Glutamatergic neuron (in vitro differentiated cells): ENCODE data around the gene TGIF1. TPM values are rescaled to one million over a fixed set of nuclear protein-coding genes. Genes with fewer than 3 reads are reported as not detected.

Source experiments
- DNase-seq: peaks from one replicate; pipeline ENCODE4 v3.0.0; 2022
- H3K27ac Mint-ChIP-seq: one replicate; pipeline ENCODE4 v1.8.0; 2020; ENCODE audit warnings: mild to moderate bottlenecking, mixed read lengths, inconsistent platforms; ENCODE audit not compliant: unreplicated experiment
- H3K27me3 Mint-ChIP-seq: one replicate; pipeline ENCODE4 v1.8.0; 2020; ENCODE audit warnings: mild to moderate bottlenecking, moderate library complexity, mixed read lengths, inconsistent platforms; ENCODE audit not compliant: unreplicated experiment
- H3K36me3 Mint-ChIP-seq: one replicate; pipeline ENCODE4 v1.8.0; 2020; ENCODE audit warnings: mild to moderate bottlenecking, mixed read lengths, inconsistent platforms; ENCODE audit not compliant: unreplicated experiment
- H3K4me1 Mint-ChIP-seq: one replicate; pipeline ENCODE4 v1.8.0; 2020; ENCODE audit warnings: mild to moderate bottlenecking, low read depth, mixed read lengths, inconsistent platforms; ENCODE audit not compliant: unreplicated experiment
- H3K4me3 Mint-ChIP-seq: one replicate; pipeline ENCODE4 v1.8.0; 2020; ENCODE audit warnings: mild to moderate bottlenecking, mixed read lengths, inconsistent platforms; ENCODE audit not compliant: unreplicated experiment
- H3K9me3 Mint-ChIP-seq: one replicate; pipeline ENCODE4 v1.8.0; 2020; ENCODE audit warnings: mild to moderate bottlenecking, moderate library complexity, mixed read lengths, inconsistent platforms; ENCODE audit not compliant: unreplicated experiment
- CTCF ChIP-seq: fragments of 200-600 bp; sonication (generic); IDR thresholded peaks from one replicate; pipeline ENCODE4 v1.5.0; 2021; ENCODE audit not compliant: partially characterized antibody, unreplicated experiment
- total RNA-seq: library from RNA; stranded (reverse); fragmentation: NEBNext Ultra II Directional; extraction: Animal tissue kit (Norgen Biotek cat#: 25700); gene quantifications from one replicate; pipeline ENCODE4 v1.2.1, GENCODE V29; 2021; ENCODE audit not compliant: unreplicated experiment

Gene TGIF1
- total RNA-seq, 1 donor from 2014 or later, result 17.1 TPM

DNA sequence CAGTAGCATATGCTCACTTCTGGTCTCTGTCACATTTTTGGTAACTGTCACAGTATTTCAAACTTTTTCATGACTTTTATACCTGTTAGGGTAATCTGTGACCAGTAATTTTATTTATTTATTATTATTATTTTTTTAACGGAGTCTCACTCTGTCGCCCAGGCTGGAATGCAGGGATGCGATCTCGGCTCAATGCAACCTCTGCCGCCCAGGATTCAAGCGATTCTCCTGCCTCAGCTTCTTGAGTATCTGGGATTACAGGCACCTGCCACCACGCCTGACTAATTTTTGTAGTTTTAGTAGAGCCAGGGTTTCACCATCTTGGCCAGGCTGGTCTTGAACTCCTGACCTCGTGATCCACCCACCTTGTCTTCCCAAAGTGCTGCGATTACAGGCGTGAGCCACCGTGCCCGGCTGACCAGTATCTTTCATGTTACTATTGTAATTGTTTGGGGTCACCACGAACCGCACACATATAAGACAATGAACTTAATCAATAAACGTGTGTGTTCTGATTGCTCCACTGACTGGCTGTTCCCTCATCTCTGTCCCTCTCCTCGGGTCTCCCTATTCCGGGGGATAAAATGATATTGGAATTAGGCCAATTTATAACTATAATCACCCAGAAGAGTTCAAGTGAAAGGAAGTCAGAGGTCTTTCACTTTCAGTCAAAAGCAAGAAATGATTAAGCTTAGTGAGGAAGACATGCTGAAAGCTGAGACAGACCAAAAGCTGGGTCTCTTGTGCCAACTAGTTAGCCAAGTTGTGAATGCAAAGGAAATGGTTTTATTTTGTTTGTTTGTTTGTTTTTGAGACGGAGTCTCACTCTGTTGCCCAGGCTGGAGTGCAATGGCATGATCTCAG is 22.9 kb downstream of the TGIF1 start:
- peaks cover 2% of the 10 kb centered on the region for H3K27me3 Mint-ChIP-seq
- no peaks in the 10 kb centered on the region for H3K9me3 Mint-ChIP-seq
- DNase-seq, result no peak
- no peaks in the 10 kb centered on the region for H3K4me1 Mint-ChIP-seq
- H3K36me3 Mint-ChIP-seq, result peaks cover 16% of the 10 kb centered on the region
- no peak for TF ChIP-seq CTCF
- no peak overlapping the region for H3K4me3 Mint-ChIP-seq
- no peak overlapping the region for H3K27ac Mint-ChIP-seq

DNA sequence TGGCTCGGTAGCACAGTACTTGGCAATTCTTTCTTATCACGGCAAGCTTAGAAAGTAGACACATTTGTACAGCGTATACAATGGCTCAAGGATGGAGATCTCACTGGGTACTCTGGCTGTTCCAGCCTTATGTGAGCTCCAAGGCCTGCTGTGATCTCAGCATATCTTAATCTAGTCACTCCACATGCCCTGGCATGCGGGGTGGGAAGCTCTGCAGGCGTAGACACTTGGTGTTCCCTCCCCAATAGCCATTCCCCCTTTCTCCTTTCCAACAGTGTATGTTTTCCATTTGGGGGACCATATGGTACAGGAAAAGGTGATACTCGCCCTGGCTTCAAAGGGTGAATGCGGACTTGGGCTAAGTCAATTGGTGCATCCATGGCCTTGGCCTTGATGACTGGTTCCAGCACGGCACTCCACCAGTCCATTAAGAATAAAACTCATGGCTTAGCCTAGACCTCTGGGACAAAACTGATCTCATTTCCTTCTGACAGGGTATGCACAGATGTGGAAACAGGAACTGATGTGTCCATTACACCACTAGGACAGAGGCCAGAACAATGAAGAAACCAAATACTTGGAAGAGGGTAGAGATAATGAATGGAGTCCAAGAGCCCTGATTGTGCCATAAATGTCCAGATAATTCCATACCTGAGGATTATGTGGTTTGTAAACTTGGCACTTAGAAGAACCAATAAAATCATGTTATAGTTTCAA is 28.4 kb downstream of the TGIF1 start:
- Mint-ChIP-seq H3K27me3 (peaks cover 4% of the 10 kb centered on the region), H3K4me3 (no peak overlapping the region)
- DNase-seq, result no peak

GRCh38 chr18:3479978-3480509 is 30.1 kb downstream of the TGIF1 start:
- no peak overlapping the region for H3K4me3 Mint-ChIP-seq

More for the DNA sequence above, 28.4 kb downstream of the TGIF1 start:
- TF ChIP-seq CTCF, result no peak
- Mint-ChIP-seq H3K9me3 (no peaks in the 10 kb centered on the region), H3K4me1 (peaks cover 4% of the 10 kb centered on the region), H3K36me3 (peaks cover 16% of the 10 kb centered on the region), H3K27ac (no peak overlapping the region)

DNA sequence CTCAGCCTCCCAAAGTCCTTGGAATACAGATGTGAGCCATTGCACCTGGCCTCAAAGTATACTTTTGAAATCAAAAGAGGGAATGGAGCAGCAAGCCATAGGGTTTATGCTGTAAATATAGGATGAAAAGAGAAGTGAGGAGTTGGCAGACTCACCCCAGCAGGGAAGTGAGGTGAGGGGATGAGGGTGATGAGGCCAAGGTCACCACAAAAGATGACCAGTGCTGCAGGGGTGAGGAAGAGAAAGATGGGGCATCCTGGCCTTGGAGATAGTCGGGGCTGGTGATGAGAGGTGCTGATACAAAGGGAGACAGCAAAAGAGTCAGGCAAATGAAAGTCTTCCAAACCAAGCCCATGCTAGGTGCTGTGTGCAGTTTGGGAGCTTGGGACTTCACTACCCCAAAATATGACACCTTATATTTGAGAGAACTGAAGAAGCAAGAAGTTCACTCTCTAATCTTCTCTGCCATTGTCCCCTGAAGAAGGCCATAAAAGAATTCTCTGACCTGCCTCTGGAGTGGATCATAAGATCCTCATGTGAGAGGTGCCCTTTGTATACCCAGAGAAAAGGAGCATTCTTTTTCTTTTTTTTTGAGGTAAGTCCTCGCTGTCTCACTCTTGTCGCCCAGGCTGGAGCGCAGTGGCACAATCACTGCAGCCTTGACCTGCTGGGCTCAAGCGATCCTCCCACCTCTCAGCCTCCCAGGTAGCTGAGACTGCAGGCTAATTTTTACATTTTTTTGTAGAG is 31.0 kb downstream of the TGIF1 start:
- H3K36me3 Mint-ChIP-seq, result no peaks in the 10 kb centered on the region
- peak overlapping the region; percentile 1 for H3K27ac Mint-ChIP-seq
- H3K9me3 Mint-ChIP-seq, result no peaks in the 10 kb centered on the region
- no peak for TF ChIP-seq CTCF
- H3K4me3 Mint-ChIP-seq, result no peak overlapping the region
- peaks cover 4% of the 10 kb centered on the region for H3K4me1 Mint-ChIP-seq
- H3K27me3 Mint-ChIP-seq, result peaks cover 4% of the 10 kb centered on the region
- DNase-seq, result no peak

More at GRCh38 chr18:3479978-3480509, 30.1 kb downstream of the TGIF1 start:
- Mint-ChIP-seq H3K27me3 (peaks cover 4% of the 10 kb centered on the region), H3K27ac (no peak overlapping the region), H3K9me3 (no peaks in the 10 kb centered on the region), H3K4me1 (peaks cover 4% of the 10 kb centered on the region), H3K36me3 (peaks cover under 1% of the 10 kb centered on the region)
- DNase-seq, result no peak
- TF ChIP-seq CTCF, result no peak
